Stimulated activated CD4-positive, alpha-beta T cell treated with anti-CD3 and anti-CD28 coated beads, Interleukin-1b, Interleukin-23, amount 100 ng/mL, for 48 hours (primary cell): ENCODE data around the gene SGMS1.

ENCODE experiments used
- DNase-seq: peaks from one replicate; pipeline ENCODE4 v3.0.0-alpha.2; 2020

Gene SGMS1

DNA sequence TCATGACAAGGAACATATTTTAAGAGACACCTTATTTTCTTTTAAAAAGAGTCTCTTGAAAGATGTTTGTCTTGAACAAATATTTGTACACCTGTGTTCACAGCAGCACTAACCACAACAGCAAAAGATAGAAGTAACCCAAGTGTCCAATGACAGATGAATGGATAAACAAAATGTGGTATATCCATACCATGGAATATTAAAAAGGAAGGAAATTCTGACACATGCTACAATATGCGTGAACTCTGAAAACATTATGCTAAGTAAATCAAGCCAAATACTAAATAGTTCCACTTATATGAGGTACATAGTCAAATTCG is 17.8 kb downstream of the SGMS1 start:
- DNase-seq: no peak

- DNase-seq: no peak
These were observed 18.3 kb downstream of the SGMS1 start for GRCh38 chr10:50605269-50605950.

DNA sequence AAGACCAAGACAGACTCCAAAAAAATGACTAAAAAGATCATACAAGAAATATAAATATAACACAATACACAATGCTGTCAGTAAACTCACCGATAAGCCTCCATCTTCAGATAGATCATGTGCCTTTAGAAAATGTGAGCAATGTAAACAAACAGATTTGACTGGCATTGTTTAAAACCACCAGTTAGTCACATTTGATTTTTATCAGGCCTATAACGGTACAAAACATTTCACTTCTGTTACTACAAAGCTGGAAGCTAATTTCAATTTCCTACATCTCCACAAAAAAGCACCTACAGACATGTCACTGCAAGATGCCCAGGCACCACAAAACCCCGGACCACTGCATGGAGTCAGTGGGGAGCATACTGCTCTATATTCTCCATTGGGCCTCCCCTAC is 18.9 kb downstream of the SGMS1 start:
- DNase-seq: no peak

- DNase-seq: no peak
These were observed 19.6 kb downstream of the SGMS1 start for GRCh38 chr10:50604049-50604640.

- DNase-seq: no peak
These were observed 20.5 kb downstream of the SGMS1 start for GRCh38 chr10:50603151-50603850.

DNA sequence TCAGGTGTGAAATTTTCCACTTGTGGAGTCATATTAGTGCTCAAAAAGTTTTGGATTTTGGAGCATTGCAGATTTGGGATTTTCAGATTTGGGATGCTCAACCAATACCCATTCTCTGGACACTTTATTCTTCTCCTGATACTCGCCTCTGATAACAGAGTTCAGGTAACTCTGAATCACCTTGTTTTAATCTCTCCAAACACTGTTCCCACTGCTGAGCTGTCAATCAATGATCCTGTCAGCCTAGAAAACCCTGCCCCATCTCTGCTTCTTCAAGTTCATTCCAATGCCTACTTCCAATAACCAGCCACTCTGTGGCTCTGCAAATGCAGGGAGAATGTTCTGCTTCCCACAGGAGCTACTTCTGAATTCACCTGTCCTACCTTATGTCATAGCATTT is 21.8 kb downstream of the SGMS1 start:
- DNase-seq: no peak

- DNase-seq: no peak
These were observed 22.8 kb downstream of the SGMS1 start for GRCh38 chr10:50600831-50601477.

GRCh38 chr10:50600286-50600685 is 23.5 kb downstream of the SGMS1 start:
- no peak for DNase-seq

DNA sequence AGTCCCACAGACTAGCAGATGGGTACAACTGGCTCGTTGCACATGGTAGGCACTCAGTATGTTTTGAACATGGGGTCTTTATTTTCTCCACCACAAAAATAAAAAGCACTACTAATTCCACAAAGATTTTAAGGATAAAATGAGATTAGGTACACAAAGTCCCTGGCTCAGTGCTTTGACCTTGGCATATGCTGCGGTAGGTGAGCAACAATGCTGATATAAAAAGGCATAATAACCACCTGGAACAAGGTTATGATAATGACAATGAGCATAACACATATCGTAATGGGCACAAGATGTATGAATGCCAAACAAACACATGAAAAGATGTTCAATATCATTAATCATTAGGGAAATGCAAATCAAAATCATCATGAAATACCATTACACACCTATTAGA is 26.9 kb downstream of the SGMS1 start:
- no peak for DNase-seq

DNA sequence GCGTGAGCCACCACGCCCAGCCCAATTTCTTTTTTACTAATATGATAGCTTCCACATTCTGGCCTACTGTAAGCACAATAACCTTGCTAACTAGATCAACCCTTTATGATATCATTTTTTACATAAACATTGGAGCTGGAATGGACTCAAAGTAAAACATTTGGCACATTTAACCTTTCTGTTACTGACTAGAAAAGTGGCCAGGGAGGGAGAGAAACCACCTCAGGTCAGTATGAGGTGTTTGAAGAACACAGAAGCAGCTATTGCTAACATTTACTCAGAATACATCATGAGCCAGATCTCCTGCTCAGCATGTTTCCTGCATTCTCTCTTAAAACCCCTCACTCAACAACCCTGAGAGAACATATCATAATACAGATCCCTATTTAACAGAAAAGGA is 27.3 kb downstream of the SGMS1 start:
- DNase-seq: no peak

DNA sequence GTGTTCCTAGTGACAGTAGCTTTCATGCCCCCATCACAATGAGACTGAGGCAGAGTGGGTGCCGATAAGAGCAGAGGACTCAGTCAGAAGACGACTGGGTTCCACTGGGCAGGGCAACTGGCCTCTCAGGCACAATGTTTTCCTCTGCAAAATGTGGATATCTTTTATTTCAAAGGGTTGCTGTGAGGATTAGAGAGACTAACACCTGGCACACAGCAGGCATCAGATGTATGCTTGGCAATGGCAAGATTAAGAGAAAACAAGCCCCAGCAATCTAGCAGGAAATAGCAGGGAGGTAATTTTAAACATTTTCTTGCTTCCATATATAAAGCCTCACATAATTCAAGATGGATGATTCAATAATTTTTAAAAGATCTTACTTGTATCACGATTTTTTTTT is 28.0 kb downstream of the SGMS1 start:
- no peak for DNase-seq

- DNase-seq: no peak
These were observed 30.0 kb downstream of the SGMS1 start for GRCh38 chr10:50593523-50594376.

DNA sequence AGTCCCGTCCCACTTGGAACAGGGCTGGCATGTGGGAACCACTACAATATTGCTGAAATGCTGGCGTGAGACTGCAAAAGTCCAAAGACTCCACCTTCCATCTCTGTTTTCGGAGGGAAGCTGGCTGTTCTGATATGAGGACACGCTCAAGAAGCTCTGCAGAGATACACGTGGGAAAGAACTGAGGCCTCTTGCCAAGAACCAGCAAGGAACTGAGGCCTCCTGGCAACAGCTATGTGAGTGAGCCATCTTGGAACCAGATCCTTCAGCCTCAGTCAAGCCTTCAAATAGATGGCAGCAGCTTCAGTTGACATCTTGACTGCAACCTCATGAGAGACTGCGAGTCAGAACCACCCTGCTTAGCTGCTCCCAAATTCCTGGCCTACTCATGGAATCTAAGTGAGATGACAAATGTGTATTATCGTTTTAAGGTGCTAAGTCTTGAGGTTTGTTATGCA is 30.8 kb downstream of the SGMS1 start:
- no peak for DNase-seq

DNA sequence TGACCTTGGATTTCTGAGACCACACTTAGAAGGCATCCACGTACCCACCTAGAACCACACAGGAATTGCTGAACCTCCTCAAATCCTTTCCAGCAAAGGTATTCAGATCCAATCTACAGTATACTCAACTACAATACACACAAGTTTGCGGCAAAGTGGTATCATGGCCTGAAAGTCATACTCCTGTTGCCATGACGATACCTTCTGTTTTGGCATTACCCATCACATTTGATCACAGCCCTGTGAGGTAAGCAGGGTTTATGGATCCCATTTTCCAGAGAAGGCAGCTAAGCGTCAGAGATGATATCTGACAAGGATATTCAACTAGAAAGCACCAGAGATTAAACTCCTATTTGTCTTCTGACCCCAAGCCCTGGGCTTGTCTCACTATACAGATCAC is 32.8 kb downstream of the SGMS1 start:
- DNase-seq: no peak

DNA sequence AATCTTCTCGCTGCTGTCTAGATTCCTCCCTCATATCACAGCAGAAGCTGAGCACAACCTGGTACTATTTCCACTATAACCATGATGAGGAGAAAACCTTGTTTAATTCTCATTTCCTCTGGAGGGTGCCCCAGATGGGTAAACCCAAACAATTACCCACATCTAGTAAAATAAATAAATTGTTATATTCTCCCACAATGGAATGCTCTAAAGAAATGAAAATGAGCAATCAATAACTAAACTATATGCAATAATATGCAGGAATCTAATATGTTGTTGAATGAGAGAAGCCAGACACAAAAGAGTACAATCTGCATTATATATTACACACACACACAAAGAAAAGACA is 37.0 kb downstream of the SGMS1 start:
- DNase-seq: no peak

GRCh38 chr10:50585921-50586739 is 37.6 kb downstream of the SGMS1 start:
- DNase-seq: no peak

DNA sequence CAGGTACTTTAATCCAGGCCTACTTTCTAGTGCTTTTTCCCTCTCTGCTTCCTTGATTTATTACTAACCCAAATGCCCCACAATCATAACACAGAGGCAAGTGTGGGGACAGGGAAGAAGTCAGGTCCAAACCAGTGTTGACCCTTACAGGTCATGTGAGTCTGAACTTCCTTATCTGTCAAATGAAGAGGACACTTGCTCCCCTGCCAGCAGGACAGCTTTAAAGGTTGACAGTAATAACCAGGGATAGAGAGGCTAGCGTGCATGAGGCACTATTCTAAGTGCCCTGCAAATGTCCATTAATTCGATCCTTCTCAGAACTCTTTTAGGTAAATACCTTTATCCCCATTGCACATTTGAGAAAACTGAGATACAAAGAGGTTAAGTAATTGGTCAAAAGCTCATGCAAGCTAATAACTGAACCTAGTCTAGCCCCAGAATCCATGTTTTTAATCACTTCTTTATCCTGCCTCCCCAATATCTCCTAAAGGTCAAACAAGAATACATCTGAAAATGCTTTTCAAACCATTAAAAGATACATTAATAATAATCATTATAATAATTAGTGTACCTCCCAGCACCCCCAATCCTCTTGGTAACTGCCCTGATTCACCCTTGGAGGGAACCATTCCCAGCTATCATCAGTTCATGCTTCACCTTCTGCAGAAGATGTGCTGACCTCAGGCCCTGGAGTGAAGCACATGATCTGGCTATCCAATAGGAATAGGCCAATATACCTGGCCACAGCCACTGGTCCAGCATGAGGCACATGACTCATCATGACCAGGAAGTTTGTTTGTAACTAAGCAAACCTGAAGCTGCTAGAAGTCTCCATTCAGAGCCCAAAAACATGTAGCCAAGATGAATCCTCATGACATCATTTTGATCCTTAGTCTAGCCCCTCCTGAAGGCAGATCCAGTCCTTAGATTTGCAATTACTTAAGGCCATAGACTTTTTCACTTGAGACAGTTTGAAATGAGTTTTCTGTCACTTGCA is 40.7 kb downstream of the SGMS1 start:
- DNase-seq: no peak

DNA sequence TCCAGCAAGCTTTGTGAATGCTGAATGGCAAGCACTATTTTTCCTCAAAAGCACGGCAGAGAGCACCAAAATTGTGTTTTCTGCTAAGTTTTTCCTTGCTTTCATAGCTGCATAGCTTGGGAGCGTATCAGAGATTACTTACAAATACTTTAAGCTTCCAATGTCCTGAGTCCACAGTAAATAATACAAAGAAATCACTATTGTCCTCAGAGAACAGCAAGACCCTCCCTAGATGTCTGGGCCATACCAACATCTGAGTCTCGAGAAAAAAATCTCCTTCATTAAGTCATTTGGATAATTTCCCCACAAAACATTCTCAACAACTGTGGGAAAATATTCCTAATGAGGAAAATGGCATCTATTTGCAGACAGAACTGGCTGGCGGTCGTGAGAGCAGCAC is 41.7 kb downstream of the SGMS1 start:
- no peak for DNase-seq

DNA sequence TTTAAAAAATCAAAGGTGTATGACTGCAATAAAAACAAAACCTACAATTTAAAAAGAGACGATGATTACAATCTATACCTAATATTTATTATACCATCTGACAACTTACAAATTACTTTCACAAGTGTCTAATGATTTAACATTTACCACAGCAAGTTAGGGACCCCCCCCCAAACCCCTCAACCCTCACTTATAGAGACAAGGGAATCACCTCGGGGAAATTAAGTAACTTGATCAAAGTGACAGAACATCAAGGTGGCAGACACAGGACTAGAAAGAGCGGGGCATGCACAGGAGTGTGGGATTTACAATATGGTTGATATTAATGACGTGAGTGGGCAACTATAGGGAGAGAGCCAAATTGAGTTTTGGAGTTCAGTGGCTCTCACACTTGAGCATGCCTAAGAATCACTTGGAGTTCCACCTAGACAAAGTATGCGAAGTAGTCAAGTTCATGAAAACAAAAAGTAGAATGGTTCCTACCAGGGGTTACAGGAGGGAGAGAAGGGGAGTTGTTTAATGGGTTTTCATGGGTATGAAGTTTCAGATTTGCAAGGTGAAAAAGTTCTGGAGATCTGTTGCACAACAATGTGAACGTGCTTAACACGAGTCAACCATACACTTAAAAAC is 43.4 kb downstream of the SGMS1 start:
- DNase-seq: no peak

DNA sequence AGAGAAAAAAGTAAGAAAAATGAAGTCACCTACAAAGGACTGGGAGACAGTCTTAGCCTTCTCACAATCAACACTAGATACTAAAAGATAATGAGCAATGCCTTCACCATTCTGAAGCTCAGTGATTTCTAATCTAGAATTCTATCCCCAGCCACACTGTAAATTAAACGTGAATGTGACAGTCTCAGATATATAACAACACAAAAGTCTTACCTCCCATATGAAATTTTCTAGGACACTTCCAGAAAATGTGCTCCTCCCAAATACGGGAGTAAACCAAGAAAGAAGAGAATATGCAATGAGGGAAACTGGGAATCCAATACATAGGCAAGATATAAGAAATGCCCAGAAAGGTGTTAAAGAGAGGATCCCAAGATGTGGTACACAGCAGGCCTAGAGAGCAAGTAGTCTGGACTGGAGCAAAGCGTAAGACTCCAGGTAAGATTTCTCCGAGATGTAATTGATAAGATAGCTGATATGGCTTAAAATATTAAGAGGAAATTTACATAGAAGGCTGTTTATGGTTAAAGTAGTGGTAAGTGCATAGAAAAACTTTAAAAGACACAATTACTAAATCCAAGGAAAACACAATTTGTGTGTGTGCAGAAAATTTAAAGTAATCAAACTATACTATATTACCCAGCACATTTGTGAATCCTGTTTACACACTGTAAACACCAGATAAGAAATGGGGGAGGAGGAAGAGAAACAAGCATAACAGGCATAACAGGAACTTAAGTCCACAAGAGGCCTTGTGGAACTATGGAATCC is 44.1 kb downstream of the SGMS1 start:
- DNase-seq: no peak
